HL-60 (cell line): ENCODE measurements around the gene ACADS.

ENCODE experiments used
- DNase-seq, 2 experiments: peaks; one replicate each; pipeline ENCODE4 v3.0.0-alpha.2; 2010 to 2020; ENCODE audit warnings: low read depth in 1 of 2, low spot score in 1 of 2
- H3K27ac ChIP-seq: fragments of 250-450 bp; sonication (Bioruptor Pico); replicated peaks from 2 replicates; pipeline ENCODE4 v1.5.1; 2020; ENCODE audit warnings: mild to moderate bottlenecking, moderate library complexity
- H3K27me3 ChIP-seq: fragments of 250-450 bp; sonication (Bioruptor Pico); 2 replicates; pipeline ENCODE4 v1.5.1; 2021; ENCODE audit warnings: mild to moderate bottlenecking, moderate library complexity; ENCODE audit not compliant: insufficient read depth, poor library complexity, severe bottlenecking
- H3K4me3 ChIP-seq: replicated peaks from 2 replicates; pipeline ENCODE4 v1.5.1; 2011; ENCODE audit warnings: mild to moderate bottlenecking, control low read depth, low read length; ENCODE audit not compliant: insufficient read depth
- GABPA ChIP-seq: IDR thresholded peaks from 2 replicates; pipeline ENCODE4 v1.6.1; 2012; ENCODE audit warnings: low read depth
- POLR2AphosphoS5 ChIP-seq: IDR thresholded peaks from 2 replicates; pipeline ENCODE4 v1.6.1; 2012; ENCODE audit warnings: low read depth
- SPI1 ChIP-seq: IDR thresholded peaks from 2 replicates; pipeline ENCODE4 v1.6.1; 2012; ENCODE audit warnings: low read depth, mild to moderate bottlenecking, borderline replicate concordance
- TF ChIP-seq, protein P1 (sequence below): IDR thresholded peaks from one replicate; pipeline ENCODE4 v1.5.1; 2011; ENCODE audit warnings: low read length, control low read depth, inconsistent platforms; ENCODE audit not compliant: insufficient read depth
- TF ChIP-seq, protein P2 (sequence below): IDR thresholded peaks from 2 replicates; pipeline ENCODE4 v1.6.1; 2012; ENCODE audit warnings: low read depth; ENCODE audit not compliant: insufficient replicate concordance

The ACADS gene

DNA sequence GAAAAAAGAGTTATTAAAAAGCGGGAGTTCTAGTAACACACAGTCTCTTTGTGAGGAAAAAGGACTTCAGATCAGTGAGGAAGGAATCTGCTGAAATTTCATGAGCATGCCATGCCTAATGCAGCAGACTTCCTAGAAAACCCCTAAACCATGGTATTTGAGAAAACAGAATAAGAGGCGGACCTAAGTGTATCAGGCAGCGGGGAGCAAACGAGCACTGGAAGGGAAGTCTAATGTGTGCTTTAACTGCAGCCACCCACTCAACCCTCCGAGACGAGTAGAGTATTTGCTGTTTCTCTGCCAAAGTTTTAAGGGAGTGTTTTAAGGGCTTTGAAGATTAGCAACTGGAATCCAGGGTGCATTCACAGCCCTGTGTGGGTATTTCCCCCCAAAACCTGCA, 36.5 kb downstream of the ACADS start:
- Histone ChIP-seq H3K27me3 (no peaks in the 10 kb centered on the region), H3K4me3 (no peak overlapping the region), H3K27ac (no peak overlapping the region)
- DNase-seq: no peak
- TF ChIP-seq SPI1 (no peak), GABPA (no peak), POLR2AphosphoS5 (no peak)
- TF ChIP-seq, protein P1, sequence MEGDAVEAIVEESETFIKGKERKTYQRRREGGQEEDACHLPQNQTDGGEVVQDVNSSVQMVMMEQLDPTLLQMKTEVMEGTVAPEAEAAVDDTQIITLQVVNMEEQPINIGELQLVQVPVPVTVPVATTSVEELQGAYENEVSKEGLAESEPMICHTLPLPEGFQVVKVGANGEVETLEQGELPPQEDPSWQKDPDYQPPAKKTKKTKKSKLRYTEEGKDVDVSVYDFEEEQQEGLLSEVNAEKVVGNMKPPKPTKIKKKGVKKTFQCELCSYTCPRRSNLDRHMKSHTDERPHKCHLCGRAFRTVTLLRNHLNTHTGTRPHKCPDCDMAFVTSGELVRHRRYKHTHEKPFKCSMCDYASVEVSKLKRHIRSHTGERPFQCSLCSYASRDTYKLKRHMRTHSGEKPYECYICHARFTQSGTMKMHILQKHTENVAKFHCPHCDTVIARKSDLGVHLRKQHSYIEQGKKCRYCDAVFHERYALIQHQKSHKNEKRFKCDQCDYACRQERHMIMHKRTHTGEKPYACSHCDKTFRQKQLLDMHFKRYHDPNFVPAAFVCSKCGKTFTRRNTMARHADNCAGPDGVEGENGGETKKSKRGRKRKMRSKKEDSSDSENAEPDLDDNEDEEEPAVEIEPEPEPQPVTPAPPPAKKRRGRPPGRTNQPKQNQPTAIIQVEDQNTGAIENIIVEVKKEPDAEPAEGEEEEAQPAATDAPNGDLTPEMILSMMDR: no peak
- TF ChIP-seq, protein P2, sequence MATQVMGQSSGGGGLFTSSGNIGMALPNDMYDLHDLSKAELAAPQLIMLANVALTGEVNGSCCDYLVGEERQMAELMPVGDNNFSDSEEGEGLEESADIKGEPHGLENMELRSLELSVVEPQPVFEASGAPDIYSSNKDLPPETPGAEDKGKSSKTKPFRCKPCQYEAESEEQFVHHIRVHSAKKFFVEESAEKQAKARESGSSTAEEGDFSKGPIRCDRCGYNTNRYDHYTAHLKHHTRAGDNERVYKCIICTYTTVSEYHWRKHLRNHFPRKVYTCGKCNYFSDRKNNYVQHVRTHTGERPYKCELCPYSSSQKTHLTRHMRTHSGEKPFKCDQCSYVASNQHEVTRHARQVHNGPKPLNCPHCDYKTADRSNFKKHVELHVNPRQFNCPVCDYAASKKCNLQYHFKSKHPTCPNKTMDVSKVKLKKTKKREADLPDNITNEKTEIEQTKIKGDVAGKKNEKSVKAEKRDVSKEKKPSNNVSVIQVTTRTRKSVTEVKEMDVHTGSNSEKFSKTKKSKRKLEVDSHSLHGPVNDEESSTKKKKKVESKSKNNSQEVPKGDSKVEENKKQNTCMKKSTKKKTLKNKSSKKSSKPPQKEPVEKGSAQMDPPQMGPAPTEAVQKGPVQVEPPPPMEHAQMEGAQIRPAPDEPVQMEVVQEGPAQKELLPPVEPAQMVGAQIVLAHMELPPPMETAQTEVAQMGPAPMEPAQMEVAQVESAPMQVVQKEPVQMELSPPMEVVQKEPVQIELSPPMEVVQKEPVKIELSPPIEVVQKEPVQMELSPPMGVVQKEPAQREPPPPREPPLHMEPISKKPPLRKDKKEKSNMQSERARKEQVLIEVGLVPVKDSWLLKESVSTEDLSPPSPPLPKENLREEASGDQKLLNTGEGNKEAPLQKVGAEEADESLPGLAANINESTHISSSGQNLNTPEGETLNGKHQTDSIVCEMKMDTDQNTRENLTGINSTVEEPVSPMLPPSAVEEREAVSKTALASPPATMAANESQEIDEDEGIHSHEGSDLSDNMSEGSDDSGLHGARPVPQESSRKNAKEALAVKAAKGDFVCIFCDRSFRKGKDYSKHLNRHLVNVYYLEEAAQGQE: no peak

DNA sequence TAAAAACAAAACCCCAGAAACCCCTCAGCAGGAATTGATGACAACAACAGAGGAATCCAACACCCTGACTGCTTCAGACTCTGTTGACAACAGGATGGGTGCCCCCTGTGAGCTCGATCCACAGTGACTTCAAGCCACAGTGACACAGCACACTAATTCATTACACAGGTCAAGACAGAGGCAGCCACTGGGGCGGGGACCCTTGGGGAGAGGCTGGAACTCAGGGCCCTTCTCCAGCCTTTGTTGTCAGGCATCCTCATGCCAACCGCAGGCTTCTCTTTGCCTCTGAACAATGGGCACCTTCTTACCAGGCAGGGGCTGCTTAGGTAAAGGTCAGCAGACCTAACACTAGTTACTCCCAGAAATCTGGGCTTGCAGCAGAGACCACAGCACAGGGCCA, 37.6 kb downstream of the ACADS start:
- H3K27ac ChIP-seq: no peak overlapping the region
- H3K4me3 ChIP-seq: no peak overlapping the region
- no peak for DNase-seq
- TF ChIP-seq, protein P1: no peak
- no peak for TF ChIP-seq POLR2AphosphoS5
- no peak for TF ChIP-seq SPI1
- TF ChIP-seq GABPA: no peak
- TF ChIP-seq, protein P2: no peak
- H3K27me3 ChIP-seq: no peaks in the 10 kb centered on the region

DNA sequence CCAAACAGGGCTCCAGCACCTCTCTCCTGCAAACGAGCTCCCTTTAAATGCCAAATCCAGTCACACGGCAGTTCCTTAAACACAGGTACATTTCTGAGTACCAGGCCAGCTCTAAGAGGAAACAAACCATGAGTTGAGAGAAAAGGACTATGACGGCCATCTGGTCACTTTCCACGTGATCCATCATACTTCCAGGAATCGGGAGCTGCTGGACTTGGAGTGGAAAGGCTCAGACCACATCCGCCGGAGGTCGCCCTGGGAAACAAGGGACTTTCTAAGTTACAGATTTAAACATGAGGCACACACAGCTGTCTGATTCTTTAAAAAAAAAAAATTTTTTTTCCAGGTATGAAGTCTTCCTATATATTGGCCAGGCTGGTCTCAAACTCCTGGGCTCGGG, 39.2 kb downstream of the ACADS start:
- TF ChIP-seq GABPA (no peak), POLR2AphosphoS5 (no peak), SPI1 (no peak)
- TF ChIP-seq, protein P1: no peak
- TF ChIP-seq, protein P2: no peak

More for the DNA sequence above, 39.2 kb downstream of the ACADS start:
- no peak overlapping the region for H3K27ac ChIP-seq
- DNase-seq: no peak
- H3K27me3 ChIP-seq: no peaks in the 10 kb centered on the region
- no peak overlapping the region for H3K4me3 ChIP-seq
